ENCODE measurements around the gene MRTFA. TPM values are rescaled to one million over a fixed set of nuclear protein-coding genes. Genes with fewer than 3 reads are reported as not detected.

Gene MRTFA
- total and polyA plus RNA-seq, 2 of the 13 experiments (the other 11 are each of a cell fraction or from before 2014, with no cell fraction given) = 2.4 to 8.2 TPM

GRCh38 chr22:40684728-40685127 is 48.2 kb upstream of the MRTFA start (continued):
- TF ChIP-seq ZNF512B (CRISPR knock-in tag; IDR thresholded peaks at IDR 0.05; ENCODE audit: borderline replicate concordance) (no peak), ZBTB3 (CRISPR knock-in tag; IDR thresholded peaks at IDR 0.05; ENCODE audit: borderline replicate concordance, low read depth) (no peak), TBP (CRISPR knock-in tag; IDR thresholded peaks at IDR 0.05) (no peak)

- ChIA-PET POLR2A (no interaction called here), CTCF (ENCODE audit: low intra/inter-chr PET ratio, low total read pairs) (interaction anchor here (4.3 kb wide), 1 partner anchor 79 kb away, joined by 34 read pairs; no protein-coding TSS in a partner anchor)
- intact Hi-C loops (cut with micrococcal nuclease; ENCODE audit: unreplicated experiment) = loop anchor here (5.0 kb wide), 1 partner anchor 36 kb away; no protein-coding TSS in a partner anchor
- Histone ChIP-seq H3K4me2 (ENCODE audit: low read depth, low read length) (0 out of 2 replicates have a peak overlapping the region, but pooled peaks have one; percentile 14), H4K20me1 (ENCODE audit: insufficient read depth, low read length) (no peaks in the 10 kb centered on the region), H3K9ac (ENCODE audit: insufficient read depth, low read depth, low read length) (no peak overlapping the region), H3K27ac (ENCODE audit: extremely low read length, insufficient read depth, low read length) (no peak overlapping the region), H3K4me3 (replicated peaks in 1 of 3; ENCODE audit: insufficient read depth in 1 of 3, low read depth in 2 of 3, low read length in 3 of 3) (no peak overlapping the region), H2AFZ (ENCODE audit: low read length) (no peak overlapping the region), H3K79me2 (ENCODE audit: insufficient read depth, low read length) (no peaks in the 10 kb centered on the region), H3K4me1 (ENCODE audit: insufficient read depth, low read length) (peaks cover 54% of the 10 kb centered on the region), H3K36me3 (replicated peaks in 1 of 2; ENCODE audit: control insufficient read depth in 1 of 2, insufficient read depth in 2 of 2, low read length in 2 of 2) (no peaks in the 10 kb centered on the region), H3K27me3 (ENCODE audit: control insufficient read depth in 1 of 2, insufficient read depth in 2 of 2, low read length in 2 of 2) (peaks cover 0 to 22% of the 10 kb centered on the region in 2 experiments), H3K9me3 (ENCODE audit: low read length) (no peaks in the 10 kb centered on the region)
- DNase-seq (ENCODE audit: low spot score) = no peak
- no TSS peak for BruUV-seq (replicated peaks)
- TF ChIP-seq CTCF (CRISPR knock-in tag; IDR thresholded peaks at IDR 0.05) = peak; percentile 24
- no peak for TF ChIP-seq NPAS2 (CRISPR knock-in tag; IDR thresholded peaks at IDR 0.05; ENCODE audit: borderline replicate concordance)
- TF ChIP-seq ZBTB33 (CRISPR knock-in tag; IDR thresholded peaks at IDR 0.05) = peak; percentile 56; the same call in 1 of the 2 replicates
- TF ChIP-seq ZBTB38 (CRISPR knock-in tag; IDR thresholded peaks at IDR 0.05) = 0 out of 2 replicates have a peak, but pooled peaks have one; percentile 37
- in situ Hi-C loops (cut with HindIII; ENCODE audit: extremely low pct_ligation_motif_present, low pct_unique_long_range_greater_than_20kb) = loop anchor here (5.0 to 10.0 kb wide), 2 partner anchors 76 to 213 kb away; no protein-coding TSS in a partner anchor
- 87% methylated on average over 19 of the region's 19 CpGs for WGBS (ENCODE audit: low lambda C conversion rate)
- FAIRE-seq = no peak
- no peak for ATAC-seq
These were observed 44.9 kb upstream of the MRTFA start for GRCh38 chr22:40681451-40681850.

Measured in HepG2 (cell line).